ENCODE measurements around the gene TBC1D2.

GRCh38 chr9:98271479-98271878, 16.0 kb upstream of the TBC1D2 start:
- no peak for TF ChIP-seq CTCF (IDR thresholded peaks at IDR 0.05)
- no peak for TF ChIP-seq POLR2A (IDR thresholded peaks at IDR 0.05)

All from uterus (tissue), 2 donors.